Mammary epithelial cell (primary cell): ENCODE data around the gene PDE7B.

Experiments used
- CTCF ChIP-seq, 2 donors: IDR thresholded peaks in 1 of 2; conservative IDR thresholded peaks in 1 of 2; 2 replicates each; pipeline ENCODE4 v1.5.1; 2011 to 2012; ENCODE audit warnings: inconsistent platforms in 2 of 2, low read length in 2 of 2, mild to moderate bottlenecking in 2 of 2, control low read depth in 1 of 2, low read depth in 1 of 2; ENCODE audit not compliant: insufficient read depth in 1 of 2; ENCODE audit errors: extremely low read depth in 1 of 2
- EZH2 ChIP-seq: IDR thresholded peaks from 2 replicates; pipeline ENCODE4 v1.6.1; 2012; ENCODE audit warnings: low read length, inconsistent platforms, borderline replicate concordance

GRCh38 chr6:135906542-135906941 lies 55.0 kb downstream of the PDE7B start:
- TF ChIP-seq CTCF (conservative IDR thresholded peaks at IDR 0.05 in 1 of 2, IDR thresholded peaks at IDR 0.05 in 1 of 2; ENCODE audit: extremely low read depth in 1 of 2, insufficient read depth in 1 of 2, low read depth in 1 of 2, low read length in 2 of 2) (no peak), EZH2 (no peak)
